ENCODE measurements around the gene ABCB8. TPM values are rescaled to one million over a fixed set of nuclear protein-coding genes. Genes with fewer than 3 reads are reported as not detected.
A peak's percentile ranks its signal among the peaks of the same experiment; 100 is the strongest.

ABCB8 gene
- polyA plus RNA-seq, 1 of the 3 experiments (the other 2 are of a cell fraction) = 36.0 TPM

DNA sequence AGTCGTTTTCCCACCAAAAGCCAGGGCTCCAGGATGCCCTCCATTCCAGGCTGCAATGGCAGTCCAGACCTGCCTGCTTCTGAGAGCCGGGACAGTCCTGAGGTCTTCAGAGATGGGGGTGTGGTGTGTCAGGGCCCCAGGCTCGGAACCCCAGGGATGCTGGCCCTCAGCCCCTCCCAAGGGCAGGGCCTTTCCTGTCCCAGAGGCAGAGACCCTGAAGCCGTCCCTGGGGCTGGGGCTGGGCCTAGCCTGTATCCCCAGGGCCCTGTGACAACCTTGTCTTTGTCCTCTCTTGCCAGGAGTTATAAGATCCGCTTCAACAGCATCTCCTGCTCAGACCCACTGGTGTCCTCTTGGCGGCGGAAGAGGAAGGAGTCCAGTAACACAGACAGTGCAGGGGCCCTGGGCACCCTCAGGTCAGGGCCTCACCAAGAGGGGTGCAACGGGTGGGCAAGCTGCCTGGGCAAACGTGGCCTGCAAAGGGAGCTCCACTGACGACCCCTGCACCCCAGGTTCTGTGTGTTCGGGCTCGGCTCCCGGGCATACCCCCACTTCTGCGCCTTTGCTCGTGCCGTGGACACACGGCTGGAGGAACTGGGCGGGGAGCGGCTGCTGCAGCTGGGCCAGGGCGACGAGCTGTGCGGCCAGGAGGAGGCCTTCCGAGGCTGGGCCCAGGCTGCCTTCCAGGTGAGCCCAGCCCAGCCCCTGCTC is 21.5 kb upstream of the ABCB8 start:
- TF ChIP-seq FOSL2 (IDR thresholded peaks at IDR 0.05; ENCODE audit: borderline replicate concordance, low read depth) (no peak), EP300 (IDR thresholded peaks at IDR 0.05; ENCODE audit: borderline replicate concordance in 1 of 2, low read depth in 1 of 2, low read length in 1 of 2) (no peak), CTCF (IDR thresholded peaks at IDR 0.05) (no peak), POLR2AphosphoS5 (IDR thresholded peaks at IDR 0.05; ENCODE audit: low read depth, low read length) (no peak), MXI1 (IDR thresholded peaks at IDR 0.05; ENCODE audit: low read depth, low read length) (no peak), MEF2A (IDR thresholded peaks at IDR 0.05; ENCODE audit: borderline replicate concordance, low read depth) (no peak), SMC3 (IDR thresholded peaks at IDR 0.05; ENCODE audit: low read depth, low read length) (no peak), SIN3A (IDR thresholded peaks at IDR 0.05; ENCODE audit: borderline replicate concordance, low read depth, low read length) (no peak), FOXJ3 (CRISPR knock-in tag; IDR thresholded peaks at IDR 0.05) (no peak), YY1 (IDR thresholded peaks at IDR 0.05; ENCODE audit: low read depth) (no peak), RAD21 (IDR thresholded peaks at IDR 0.05; ENCODE audit: low read length) (no peak), RXRA (IDR thresholded peaks at IDR 0.05; ENCODE audit: borderline replicate concordance, low read depth) (no peak)
- DNase-seq = no peak
- Histone ChIP-seq H4K20me1 (ENCODE audit: insufficient read depth) (no peaks in the 10 kb centered on the region), H3F3A (replicated peaks; ENCODE audit: insufficient read depth) (no peaks in the 10 kb centered on the region), H3K79me2 (ENCODE audit: insufficient read depth) (no peaks in the 10 kb centered on the region), H3K4me3 (ENCODE audit: low read depth in 2 of 2, low read length in 1 of 2) (no peak overlapping the region), H3K4me1 (ENCODE audit: control insufficient read depth in 1 of 2, insufficient read depth in 2 of 2, low read depth in 1 of 2, low read length in 1 of 2) (peaks cover 0 to 14% of the 10 kb centered on the region in 2 experiments; a peak in 1 of 4 replicates), H3K9ac (no peak overlapping the region), H3K27me3 (ENCODE audit: insufficient read depth) (0 out of 2 replicates have a peak, but pooled peaks cover 5% of the 10 kb centered on the region), H3K4me2 (no peak overlapping the region), H3K36me3 (replicated peaks in 1 of 2; ENCODE audit: control insufficient read depth in 1 of 2, insufficient read depth in 2 of 2, low read length in 1 of 2) (no peaks in the 10 kb centered on the region), H3K9me2 (no peaks in the 10 kb centered on the region), H3K27ac (ENCODE audit: low read depth in 2 of 2, low read length in 1 of 2) (no peak overlapping the region), H2AFZ (ENCODE audit: low read depth) (no peak overlapping the region), H3K9me3 (no peaks in the 10 kb centered on the region)
- ChIA-PET CTCF (interaction anchor here (0.7 to 11.3 kb wide), 12 partner anchors 8 to 558 kb away, joined by 3 to 151 read pairs (median 10); partner anchors contain the start of genes ATG9B, GBX1 and NOS3), POLR2A (no interaction called here)
- WGBS (ENCODE audit: low lambda C conversion rate) = 70% methylated on average over 18 of the region's 23 CpGs

DNA sequence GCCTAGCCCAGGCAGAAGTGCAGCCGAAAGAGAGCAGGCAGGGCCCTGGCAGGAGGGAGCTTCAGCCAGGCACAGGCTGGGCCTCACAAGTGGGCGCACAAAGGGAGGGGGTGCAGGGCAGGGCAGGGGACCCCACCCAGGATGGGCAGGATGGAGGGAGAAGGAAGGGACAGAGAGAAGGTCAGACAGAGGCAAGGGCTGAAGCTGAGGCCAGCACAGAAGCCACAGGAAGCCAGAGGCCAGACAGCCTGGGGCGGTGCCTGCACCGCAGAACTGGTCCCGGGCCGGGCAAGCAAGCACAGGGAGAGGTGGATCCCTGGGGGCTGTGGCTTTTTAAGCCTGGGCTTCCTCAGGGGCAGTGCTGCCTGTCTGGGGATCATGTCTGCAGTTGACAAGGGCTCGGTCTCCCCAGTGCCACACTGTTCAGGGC is 20.8 kb upstream of the ABCB8 start:
- H3K4me1 ChIP-seq (ENCODE audit: control insufficient read depth in 1 of 2, insufficient read depth in 2 of 2, low read depth in 1 of 2, low read length in 1 of 2) = peaks cover 0 to 14% of the 10 kb centered on the region in 2 experiments; a peak in 1 of 4 replicates
- TF ChIP-seq FOXJ3 (CRISPR knock-in tag; IDR thresholded peaks at IDR 0.05) = no peak
- no peak for TF ChIP-seq RFX5 (IDR thresholded peaks at IDR 0.05; ENCODE audit: low read length)
- no peak for TF ChIP-seq NRF1 (IDR thresholded peaks at IDR 0.05; ENCODE audit: low read depth, low read length)
- TF ChIP-seq, protein P1, sequence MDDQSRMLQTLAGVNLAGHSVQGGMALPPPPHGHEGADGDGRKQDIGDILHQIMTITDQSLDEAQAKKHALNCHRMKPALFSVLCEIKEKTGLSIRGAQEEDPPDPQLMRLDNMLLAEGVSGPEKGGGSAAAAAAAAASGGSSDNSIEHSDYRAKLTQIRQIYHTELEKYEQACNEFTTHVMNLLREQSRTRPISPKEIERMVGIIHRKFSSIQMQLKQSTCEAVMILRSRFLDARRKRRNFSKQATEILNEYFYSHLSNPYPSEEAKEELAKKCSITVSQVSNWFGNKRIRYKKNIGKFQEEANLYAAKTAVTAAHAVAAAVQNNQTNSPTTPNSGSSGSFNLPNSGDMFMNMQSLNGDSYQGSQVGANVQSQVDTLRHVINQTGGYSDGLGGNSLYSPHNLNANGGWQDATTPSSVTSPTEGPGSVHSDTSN (IDR thresholded peaks at IDR 0.05) = no peak
- H3K79me2 ChIP-seq (ENCODE audit: insufficient read depth) = no peaks in the 10 kb centered on the region
- ChIA-PET POLR2A (interaction anchor here (0.9 to 1.0 kb wide), 2 partner anchors 10 to 35 kb away, joined by 3 read pairs; no protein-coding TSS in a partner anchor), CTCF (interaction anchor here (0.7 to 11.3 kb wide), 12 partner anchors 9 to 240 kb away, joined by 3 to 151 read pairs (median 10); partner anchors contain the start of genes ATG9B, GBX1 and NOS3)
- no peaks in the 10 kb centered on the region for H4K20me1 ChIP-seq (ENCODE audit: insufficient read depth)
- H3K9me2 ChIP-seq = no peaks in the 10 kb centered on the region
- no peak overlapping the region for H3K9ac ChIP-seq
- H3K4me2 ChIP-seq = no peak overlapping the region
- no peak overlapping the region for H3K4me3 ChIP-seq (ENCODE audit: low read depth in 2 of 2, low read length in 1 of 2)
- 0 out of 2 replicates have a peak, but pooled peaks cover 5% of the 10 kb centered on the region for H3K27me3 ChIP-seq (ENCODE audit: insufficient read depth)
- 79% methylated on average over 3 of the region's 7 CpGs for WGBS (ENCODE audit: low lambda C conversion rate)
- H2AFZ ChIP-seq (ENCODE audit: low read depth) = no peak overlapping the region
- no peaks in the 10 kb centered on the region for H3F3A ChIP-seq (replicated peaks; ENCODE audit: insufficient read depth)
- no peak overlapping the region; a peak in 1 of 4 replicates for H3K27ac ChIP-seq (ENCODE audit: low read depth in 2 of 2, low read length in 1 of 2)
- no peaks in the 10 kb centered on the region for H3K9me3 ChIP-seq
- DNase-seq = peak; percentile 71
- H3K36me3 ChIP-seq (replicated peaks in 1 of 2; ENCODE audit: control insufficient read depth in 1 of 2, insufficient read depth in 2 of 2, low read length in 1 of 2) = no peaks in the 10 kb centered on the region

Data from SK-N-SH (cell line).